Measurements from ENCODE around the gene SLC28A2. TPM values are rescaled to one million over a fixed set of nuclear protein-coding genes. Genes with fewer than 3 reads are reported as not detected.
"Not testable (repeated sequence)": the region's sequence is repeated elsewhere in the genome, so short reads cannot be mapped to it uniquely, and the experiment has no call there.

Gene SLC28A2
- total RNA-seq, 1 donor from 2014 or later: not detected

- Histone ChIP-seq H3K36me3 (no peaks in the 10 kb centered on the region), H3K27me3 (no peaks in the 10 kb centered on the region), H3K9me3 (peaks cover 0 to 2% of the 10 kb centered on the region in 2 donors), H3K27ac (no peak overlapping the region), H3K4me1 (no peaks in the 10 kb centered on the region), H3K4me3 (no peak overlapping the region)
- intact Hi-C loops (cut with DNase I): no loop called here
- TF ChIP-seq, protein P1, sequence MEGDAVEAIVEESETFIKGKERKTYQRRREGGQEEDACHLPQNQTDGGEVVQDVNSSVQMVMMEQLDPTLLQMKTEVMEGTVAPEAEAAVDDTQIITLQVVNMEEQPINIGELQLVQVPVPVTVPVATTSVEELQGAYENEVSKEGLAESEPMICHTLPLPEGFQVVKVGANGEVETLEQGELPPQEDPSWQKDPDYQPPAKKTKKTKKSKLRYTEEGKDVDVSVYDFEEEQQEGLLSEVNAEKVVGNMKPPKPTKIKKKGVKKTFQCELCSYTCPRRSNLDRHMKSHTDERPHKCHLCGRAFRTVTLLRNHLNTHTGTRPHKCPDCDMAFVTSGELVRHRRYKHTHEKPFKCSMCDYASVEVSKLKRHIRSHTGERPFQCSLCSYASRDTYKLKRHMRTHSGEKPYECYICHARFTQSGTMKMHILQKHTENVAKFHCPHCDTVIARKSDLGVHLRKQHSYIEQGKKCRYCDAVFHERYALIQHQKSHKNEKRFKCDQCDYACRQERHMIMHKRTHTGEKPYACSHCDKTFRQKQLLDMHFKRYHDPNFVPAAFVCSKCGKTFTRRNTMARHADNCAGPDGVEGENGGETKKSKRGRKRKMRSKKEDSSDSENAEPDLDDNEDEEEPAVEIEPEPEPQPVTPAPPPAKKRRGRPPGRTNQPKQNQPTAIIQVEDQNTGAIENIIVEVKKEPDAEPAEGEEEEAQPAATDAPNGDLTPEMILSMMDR (IDR thresholded peaks at IDR 0.05): no peak
- no peak for DNase-seq (ENCODE audit: low spot score in 2 of 2)
Observed at GRCh38 chr15:45231864-45232562, 20.0 kb upstream of the SLC28A2 start.

DNA sequence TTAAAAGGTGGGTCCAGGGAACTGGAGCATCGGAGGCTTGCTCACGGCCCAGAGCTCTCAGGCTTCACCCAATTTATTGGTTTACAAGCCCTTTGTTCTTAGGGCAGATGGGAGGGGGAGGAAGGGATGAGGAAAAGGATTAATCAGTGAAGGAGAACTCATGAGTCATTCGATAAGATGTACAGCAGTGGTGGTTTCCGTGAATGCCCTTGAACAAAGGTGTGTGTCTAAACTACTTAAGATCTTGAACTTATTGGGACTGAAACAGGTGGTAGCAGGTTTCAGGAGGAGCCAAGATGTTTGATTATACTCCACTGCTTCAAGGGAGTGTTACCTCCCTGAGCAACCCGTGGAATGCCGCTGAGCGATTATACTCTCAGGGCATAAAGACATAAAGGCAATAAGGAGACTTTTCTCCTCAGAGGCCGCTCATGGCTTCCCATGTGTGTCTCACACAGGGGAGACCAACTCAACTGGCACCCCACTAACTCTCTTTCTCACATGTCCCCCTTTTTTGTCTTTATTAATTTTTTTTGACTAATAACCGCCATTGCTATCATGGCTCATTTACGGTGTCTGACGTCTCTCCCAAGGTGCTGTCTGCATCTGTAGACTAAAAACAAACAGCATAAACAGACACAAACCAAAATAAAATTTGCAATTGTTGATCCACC lies 17.3 kb upstream of the SLC28A2 start:
- Histone ChIP-seq H3K36me3 (no peaks in the 10 kb centered on the region), H3K4me3 (no peak overlapping the region), H3K9me3 (peaks cover 0 to 2% of the 10 kb centered on the region in 2 donors), H3K4me1 (no peaks in the 10 kb centered on the region), H3K27me3 (no peaks in the 10 kb centered on the region), H3K27ac (no peak overlapping the region)
- no peak for DNase-seq (ENCODE audit: low spot score in 2 of 2)
- intact Hi-C loops (cut with DNase I): no loop called here
- TF ChIP-seq, protein P1 (IDR thresholded peaks at IDR 0.05): no peak

- DNase-seq (ENCODE audit: low spot score in 2 of 2); H3K4me1 ChIP-seq; H3K27me3 ChIP-seq; H3K36me3 ChIP-seq; H3K27ac ChIP-seq; H3K4me3 ChIP-seq; intact Hi-C loops (cut with DNase I): not testable (repeated sequence)
- H3K9me3 ChIP-seq: peaks cover 9 to 18% of the 10 kb centered on the region in 2 donors
Observed at GRCh38 chr15:45236806-45237205, 15.2 kb upstream of the SLC28A2 start.

DNA sequence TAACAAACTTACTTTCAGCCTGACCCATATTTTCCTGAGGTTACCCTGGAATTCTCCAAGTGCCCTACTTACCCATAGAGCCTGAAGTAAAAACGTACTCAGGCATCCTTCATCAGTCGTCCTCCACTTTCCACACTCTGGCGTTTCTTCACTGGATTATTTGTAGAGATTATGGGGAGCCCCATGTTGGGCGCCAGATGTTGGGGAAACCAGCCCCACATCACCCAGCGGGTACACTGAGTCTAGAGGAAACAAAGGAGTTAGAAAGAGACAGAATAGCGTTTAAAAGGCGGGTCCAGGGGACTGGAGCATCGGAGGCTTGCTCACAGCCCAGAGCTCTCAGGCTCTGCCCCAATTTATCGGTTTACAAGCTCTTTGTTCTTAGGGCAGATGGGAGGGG lies 9.7 kb upstream of the SLC28A2 start:
- peaks cover 24 to 47% of the 10 kb centered on the region in 2 donors for H3K9me3 ChIP-seq
- H3K36me3 ChIP-seq: no peaks in the 10 kb centered on the region
- intact Hi-C loops (cut with DNase I): no loop called here
- no peak overlapping the region for H3K4me3 ChIP-seq
- TF ChIP-seq, protein P1 (IDR thresholded peaks at IDR 0.05): no peak
- no peak for DNase-seq (ENCODE audit: low spot score in 2 of 2)
- no peaks in the 10 kb centered on the region for H3K27me3 ChIP-seq
- no peaks in the 10 kb centered on the region for H3K4me1 ChIP-seq
- no peak overlapping the region for H3K27ac ChIP-seq

DNA sequence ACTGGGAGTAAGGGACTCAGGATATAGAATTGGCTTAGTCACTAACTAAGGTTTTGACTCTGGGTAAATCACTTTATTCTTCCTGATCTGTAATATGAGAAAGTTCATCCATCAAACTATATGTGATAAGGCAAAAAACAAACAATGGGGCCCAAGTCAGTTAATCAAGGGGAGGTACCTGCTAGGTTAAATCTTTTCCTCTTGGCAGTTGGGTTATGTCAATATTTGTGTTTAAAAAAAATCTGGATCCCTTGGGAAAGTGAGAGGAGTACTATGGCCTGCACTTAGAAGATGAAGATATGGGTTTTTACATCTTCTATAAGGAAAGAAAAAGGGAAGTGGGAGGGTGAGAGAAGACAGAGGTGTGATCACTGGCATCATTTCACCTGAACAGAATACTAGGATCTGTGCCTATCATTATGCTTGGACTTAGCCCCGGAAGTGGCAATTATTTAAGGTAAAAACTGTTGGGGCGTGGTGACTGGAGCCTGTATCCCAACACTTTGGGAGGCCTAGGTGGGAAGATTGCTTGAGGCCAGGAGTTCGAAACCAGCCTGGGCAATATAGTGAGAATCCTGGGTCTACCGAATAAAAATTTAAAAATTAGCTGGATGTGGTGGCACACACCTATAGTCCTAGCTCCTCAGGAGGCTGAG lies 2.8 kb upstream of the SLC28A2 start:
- H3K36me3 ChIP-seq: no peaks in the 10 kb centered on the region
- intact Hi-C loops (cut with DNase I): no loop called here

More for the DNA sequence above, 2.8 kb upstream of the SLC28A2 start:
- Histone ChIP-seq H3K4me1 (no peaks in the 10 kb centered on the region), H3K4me3 (no peak overlapping the region), H3K27ac (no peak overlapping the region), H3K27me3 (no peaks in the 10 kb centered on the region), H3K9me3 (peaks cover 0 to 7% of the 10 kb centered on the region in 2 donors)
- TF ChIP-seq, protein P1 (IDR thresholded peaks at IDR 0.05): no peak
- DNase-seq (ENCODE audit: low spot score in 2 of 2): no peak
